Kidney epithelial cell (primary cell): ENCODE data around the gene TOX2. TPM values are rescaled to one million over a fixed set of nuclear protein-coding genes. Genes with fewer than 3 reads are reported as not detected.

ENCODE experiments used
- DNase-seq: peaks from one replicate; pipeline ENCODE4 v3.0.0-alpha.2; 2010; ENCODE audit warnings: low read depth
- H3K27me3 ChIP-seq: 2 replicates; pipeline ENCODE4 v1.6.0; 2011; ENCODE audit warnings: low read length; ENCODE audit not compliant: control insufficient read depth, insufficient read depth
- H3K36me3 ChIP-seq: 2 replicates; pipeline ENCODE4 v1.5.1; 2011; ENCODE audit warnings: low read length; ENCODE audit not compliant: control insufficient read depth, insufficient read depth
- H3K4me3 ChIP-seq: 2 replicates; pipeline ENCODE4 v1.5.1; 2011; ENCODE audit warnings: low read depth, mild to moderate bottlenecking, control low read depth, low read length
- CTCF ChIP-seq: IDR thresholded peaks from 2 replicates; pipeline ENCODE4 v1.5.1; 2011; ENCODE audit warnings: mild to moderate bottlenecking, moderate library complexity, low read length, control low read depth, inconsistent platforms; ENCODE audit not compliant: insufficient read depth, poor library complexity, severe bottlenecking
- total RNA-seq: library from RNA; depleted of rRNA; stranded (reverse); fragments of >200 nt; gene quantifications from 2 replicates; pipeline ENCODE4 v1.2.3, GENCODE V29; 2015

TOX2 gene
- total RNA-seq, 1 donor from 2014 or later = 7.3 TPM

GRCh38 chr20:43983904-43984361, 69.3 kb downstream of the TOX2 start:
- DNase-seq = no peak

GRCh38 chr20:43984587-43984986, 69.9 kb downstream of the TOX2 start:
- no peak overlapping the region for H3K4me3 ChIP-seq
- H3K36me3 ChIP-seq = no peaks in the 10 kb centered on the region
- DNase-seq = no peak
- TF ChIP-seq CTCF = no peak
- H3K27me3 ChIP-seq = no peaks in the 10 kb centered on the region

More at GRCh38 chr20:43983904-43984361, 69.3 kb downstream of the TOX2 start:
- Histone ChIP-seq H3K4me3 (no peak overlapping the region), H3K36me3 (no peaks in the 10 kb centered on the region), H3K27me3 (no peaks in the 10 kb centered on the region)
- TF ChIP-seq CTCF = no peak

GRCh38 chr20:43985121-43985520, 70.5 kb downstream of the TOX2 start:
- H3K36me3 ChIP-seq = no peaks in the 10 kb centered on the region
- H3K27me3 ChIP-seq = no peaks in the 10 kb centered on the region
- no peak overlapping the region for H3K4me3 ChIP-seq
- TF ChIP-seq CTCF = no peak
- DNase-seq = no peak

GRCh38 chr20:43985608-43986316, 71.1 kb downstream of the TOX2 start:
- Histone ChIP-seq H3K4me3 (no peak overlapping the region), H3K27me3 (no peaks in the 10 kb centered on the region), H3K36me3 (no peaks in the 10 kb centered on the region)
- TF ChIP-seq CTCF = no peak
- DNase-seq = no peak

GRCh38 chr20:43987018-43987417, 72.4 kb downstream of the TOX2 start:
- no peaks in the 10 kb centered on the region for H3K27me3 ChIP-seq
- no peak for TF ChIP-seq CTCF
- no peaks in the 10 kb centered on the region for H3K36me3 ChIP-seq
- no peak overlapping the region for H3K4me3 ChIP-seq
- no peak for DNase-seq

- no peak for DNase-seq
- Histone ChIP-seq H3K36me3 (no peaks in the 10 kb centered on the region), H3K27me3 (no peaks in the 10 kb centered on the region), H3K4me3 (no peak overlapping the region)
- no peak for TF ChIP-seq CTCF
Measured at GRCh38 chr20:43987531-43987930, 72.9 kb downstream of the TOX2 start.
